GM12878 (cell line): ENCODE data around the gene HELZ. TPM values are rescaled to one million over a fixed set of nuclear protein-coding genes. Genes with fewer than 3 reads are reported as not detected.

Source experiments
- ATF2 ChIP-seq: IDR thresholded peaks from 2 replicates; pipeline ENCODE4 v1.6.1; 2012; ENCODE audit warnings: low read length, inconsistent platforms
- BCLAF1 ChIP-seq: fragments of 450-650 bp; IDR thresholded peaks from 2 replicates; pipeline ENCODE4 v1.6.1; 2017; ENCODE audit warnings: antibody characterized with exemption, mild to moderate bottlenecking, moderate library complexity
- BHLHE40 ChIP-seq, 2 experiments: fragments of 450-650 bp in 1 of 2; IDR thresholded peaks; 2 replicates each; pipeline ENCODE4 v1.6.1; 2011 to 2017; ENCODE audit warnings: low read depth in 2 of 2, borderline replicate concordance in 1 of 2, improper control_type of control experiment in 1 of 2, low read length in 1 of 2, mild to moderate bottlenecking in 1 of 2
- CHD1 ChIP-seq: IDR thresholded peaks from 2 replicates; pipeline ENCODE4 v1.6.1; 2012; ENCODE audit warnings: low read depth, low read length, improper control_type of control experiment
- JUNB ChIP-seq: IDR thresholded peaks from 2 replicates; pipeline ENCODE4 v1.6.1; 2016; ENCODE audit warnings: antibody characterized with exemption, mild to moderate bottlenecking
- NFYA ChIP-seq: IDR thresholded peaks from 2 replicates; pipeline ENCODE4 v1.6.1; 2011; ENCODE audit warnings: low read depth, mild to moderate bottlenecking, low read length, improper control_type of control experiment, borderline replicate concordance
- NKRF ChIP-seq: fragments of 450-650 bp; conservative IDR thresholded peaks from 2 replicates; pipeline ENCODE4 v1.6.1; 2017; ENCODE audit warnings: mild to moderate bottlenecking, moderate library complexity
- SMAD1 ChIP-seq: fragments of 450-650 bp; IDR thresholded peaks from 2 replicates; pipeline ENCODE4 v1.6.1; 2018; ENCODE audit warnings: mild to moderate bottlenecking, low read depth; ENCODE audit not compliant: partially characterized antibody
- SMAD5 ChIP-seq: IDR thresholded peaks from 2 replicates; pipeline ENCODE4 v1.6.1; 2016; ENCODE audit warnings: antibody characterized with exemption, low read depth
- TCF12 ChIP-seq: IDR thresholded peaks from 2 replicates; pipeline ENCODE4 v1.6.1; 2011; ENCODE audit warnings: low read depth, mild to moderate bottlenecking, low read length
- ZBTB40 ChIP-seq: fragments of 450-650 bp; IDR thresholded peaks from 2 replicates; pipeline ENCODE4 v1.6.1; 2016; ENCODE audit warnings: mild to moderate bottlenecking, moderate library complexity, borderline replicate concordance
- ZNF592 ChIP-seq: fragments of 450-650 bp; IDR thresholded peaks from 2 replicates; pipeline ENCODE4 v1.6.1; 2017; ENCODE audit warnings: mild to moderate bottlenecking, moderate library complexity
- polyA plus RNA-seq, 11 experiments: library from polyadenylated mRNA; depleted of rRNA in 4 of 11; unstranded in 6 of 11; stranded (reverse) in 5 of 11; fragments of >200 nt; fragmentation: Nextera tagmentation in 4 of 11; fragmentation: Illumina TruSeq in 1 of 11; extraction: Ambion mirVana in 4 of 11; extraction: Trizol in 1 of 11; gene quantifications; 1 replicate in 1 of 11; 2 replicates in 10 of 11; pipeline versions ENCODE4 v1.2.1 to v1.2.3, GENCODE V29; 2011 to 2016; ENCODE audit warnings: inconsistent platforms in 2 of 11, missing spikeins in 2 of 11, low read depth in 1 of 11
- total RNA-seq, 4 experiments: library from RNA; depleted of rRNA in 3 of 4; stranded (reverse); fragments of >200 nt in 3 of 4; fragmentation: Illumina TruSeq in 1 of 4; extraction: Trizol in 1 of 4; gene quantifications; 2 replicates each; pipeline versions ENCODE4 v1.2.1 to v1.2.3, GENCODE V29; 2013 to 2021

Gene HELZ
- total and polyA plus RNA-seq, 10 of the 15 experiments (the other 5 are each of a cell fraction or from before 2014, with no cell fraction given): 1.5 to 36.8 (median 19.1) TPM

- TF ChIP-seq ATF2: peak; percentile 80
- no peak for TF ChIP-seq CHD1
- no peak for TF ChIP-seq TCF12
- TF ChIP-seq SMAD1: no peak
- no peak for TF ChIP-seq ZNF592
- TF ChIP-seq SMAD5: no peak
- no peak for TF ChIP-seq NFYA
- peak; percentile 85 for TF ChIP-seq JUNB
- TF ChIP-seq NKRF: no peak
- 0 out of 2 replicates have a peak, but pooled peaks have one; percentile 20 for TF ChIP-seq ZBTB40
- no peak for TF ChIP-seq BCLAF1
- TF ChIP-seq BHLHE40 (IDR thresholded peaks at IDR 0.05; ENCODE audit: borderline replicate concordance in 1 of 2, low read depth in 2 of 2, low read length in 1 of 2): 0 out of 4 replicates have a peak, but pooled peaks of 1 of the 2 experiments have one; percentile 5
These were observed 209.6 kb downstream of the HELZ start (continued) for GRCh38 chr17:67035131-67036083.
